PC-9 (cell line): Measurements from ENCODE around the gene BDH1.

ENCODE experiments used
- EZH2 ChIP-seq: fragments of 200-600 bp; sonication (generic); IDR thresholded peaks from 2 replicates; pipeline ENCODE4 v1.8.0; 2017; ENCODE audit warnings: antibody characterized with exemption, low read depth
- TF ChIP-seq, protein P1 (sequence below): fragments of 200-600 bp; sonication (generic); conservative IDR thresholded peaks from 2 replicates; pipeline ENCODE4 v1.6.1; 2017; ENCODE audit warnings: mixed run types, antibody characterized with exemption, mild to moderate bottlenecking, moderate library complexity

DNA sequence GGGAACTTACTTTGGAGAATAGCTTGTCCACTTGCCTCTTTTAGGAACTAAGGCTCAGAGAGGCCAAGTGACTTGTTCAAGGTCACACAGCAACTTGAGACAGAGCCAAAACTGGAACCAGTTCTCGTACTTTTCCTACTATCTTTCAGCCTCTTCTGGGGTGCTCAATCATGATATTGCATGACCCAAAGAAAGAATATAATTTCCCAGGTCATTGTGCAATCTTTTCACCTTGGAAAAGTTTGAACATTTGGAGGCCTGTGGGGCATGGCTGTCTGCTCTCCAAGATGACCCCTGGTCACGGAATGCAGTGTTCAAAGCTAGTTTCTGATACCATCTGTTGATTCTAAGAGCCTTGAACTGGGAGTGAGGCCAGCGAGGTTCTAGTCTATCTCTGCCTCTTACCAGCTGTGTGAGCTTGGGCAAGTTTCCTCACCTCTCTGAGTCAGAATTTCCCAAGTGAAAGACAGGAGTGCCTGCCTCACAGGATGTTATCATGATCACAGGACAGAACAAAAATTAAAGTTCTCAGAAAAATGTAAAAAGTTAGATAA lies 89.7 kb downstream of the BDH1 start:
- TF ChIP-seq, protein P1, sequence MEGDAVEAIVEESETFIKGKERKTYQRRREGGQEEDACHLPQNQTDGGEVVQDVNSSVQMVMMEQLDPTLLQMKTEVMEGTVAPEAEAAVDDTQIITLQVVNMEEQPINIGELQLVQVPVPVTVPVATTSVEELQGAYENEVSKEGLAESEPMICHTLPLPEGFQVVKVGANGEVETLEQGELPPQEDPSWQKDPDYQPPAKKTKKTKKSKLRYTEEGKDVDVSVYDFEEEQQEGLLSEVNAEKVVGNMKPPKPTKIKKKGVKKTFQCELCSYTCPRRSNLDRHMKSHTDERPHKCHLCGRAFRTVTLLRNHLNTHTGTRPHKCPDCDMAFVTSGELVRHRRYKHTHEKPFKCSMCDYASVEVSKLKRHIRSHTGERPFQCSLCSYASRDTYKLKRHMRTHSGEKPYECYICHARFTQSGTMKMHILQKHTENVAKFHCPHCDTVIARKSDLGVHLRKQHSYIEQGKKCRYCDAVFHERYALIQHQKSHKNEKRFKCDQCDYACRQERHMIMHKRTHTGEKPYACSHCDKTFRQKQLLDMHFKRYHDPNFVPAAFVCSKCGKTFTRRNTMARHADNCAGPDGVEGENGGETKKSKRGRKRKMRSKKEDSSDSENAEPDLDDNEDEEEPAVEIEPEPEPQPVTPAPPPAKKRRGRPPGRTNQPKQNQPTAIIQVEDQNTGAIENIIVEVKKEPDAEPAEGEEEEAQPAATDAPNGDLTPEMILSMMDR = no peak
- no peak for TF ChIP-seq EZH2
